Measurements from ENCODE around the gene SFTA2. TPM values are rescaled to one million over a fixed set of nuclear protein-coding genes. Genes with fewer than 3 reads are reported as not detected.

The SFTA2 gene
- not detected in 2 replicates for total RNA-seq (2014; rRNA removed)
- percentile 17 among the genes with signal in this experiment for Bru-seq, nascent RNA
- BruChase-seq, experiment 1, labeled RNA remaining after a 6-hour chase = percentile 5 among the genes with signal in this experiment
- BruChase-seq, experiment 2, labeled RNA remaining after a 2-hour chase = percentile 17 among the genes with signal in this experiment
- long read RNA-seq = 0 reads

DNA sequence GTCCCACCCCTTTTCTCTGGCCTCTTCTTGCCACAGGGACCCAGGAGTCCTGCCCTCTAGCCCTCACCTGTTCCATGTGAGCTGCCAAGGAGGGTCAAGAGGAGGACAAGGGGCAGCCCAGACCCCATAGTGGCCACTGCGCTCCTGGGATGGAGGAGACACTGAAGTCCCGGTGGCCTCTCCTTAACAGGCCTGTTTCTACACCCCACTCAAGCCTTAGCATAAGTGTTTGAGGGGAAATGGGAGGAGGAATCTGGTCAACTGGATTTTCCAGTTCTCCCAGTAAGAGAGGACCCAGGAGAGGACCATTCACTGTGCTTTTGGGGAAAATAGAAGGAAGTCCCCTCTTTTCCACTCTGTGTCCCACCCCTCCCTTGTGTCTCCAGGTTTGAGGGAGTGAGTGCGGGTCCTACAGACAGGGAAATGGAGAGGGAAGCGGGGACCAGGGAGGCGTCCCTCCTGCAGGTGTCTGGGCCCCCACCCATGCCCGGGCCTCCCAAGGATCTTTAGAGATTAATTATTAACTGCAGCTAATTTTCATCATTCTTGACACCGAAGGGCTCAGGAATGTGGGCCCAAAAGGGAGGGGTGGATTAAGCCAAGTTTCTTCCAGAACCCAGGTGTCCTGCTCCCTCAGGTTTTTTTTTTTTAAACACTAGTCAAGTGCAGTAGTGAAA is at the start of gene SFTA2:
Gene SFTA2, minus strand, starts transcription at position 202 of the 677 bp plus-strand sequence. Its CDS starts 74 bp downstream, at position 128.
- Histone ChIP-seq H2AFZ (ENCODE audit: low read length) (no peak within 1 kb of the TSS), H3K27ac (ENCODE audit: low read length) (no peak within 1 kb of the TSS), H3K9me3 (ENCODE audit: low read length) (no peaks in the 10 kb centered on the region), H3K9me2 (replicated peaks; ENCODE audit: low read length) (no peaks in the 10 kb centered on the region), H3K4me3 (ENCODE audit: low read length) (no peak within 1 kb of the TSS), H3K36me3 (ENCODE audit: low read depth, low read length) (peaks cover 13% of the 10 kb centered on the region; the same call in 1 of the 2 replicates), H3K9ac (ENCODE audit: low read length) (no peak within 1 kb of the TSS), H4K20me1 (ENCODE audit: low read length) (no peaks in the 10 kb centered on the region), H3K79me2 (ENCODE audit: low read length) (no peaks in the 10 kb centered on the region), H3K27me3 (ENCODE audit: low read length) (no peaks in the 10 kb centered on the region), H3F3A (ENCODE audit: low read length, unreplicated experiment) (no peaks in the 10 kb centered on the region), H3K4me1 (ENCODE audit: insufficient read depth, low read length) (peaks cover 7% of the 10 kb centered on the region), H3K4me2 (ENCODE audit: low read length) (no peak within 1 kb of the TSS)
- intact Hi-C loops (cut with micrococcal nuclease) = loop anchor here (10.0 kb wide), 1 partner anchor 53 kb away; the partner anchor contains the start of gene MUC21
- DNase-seq = no peak
- no TSS peak for BruUV-seq (replicated peaks)
- TF ChIP-seq, protein P1, sequence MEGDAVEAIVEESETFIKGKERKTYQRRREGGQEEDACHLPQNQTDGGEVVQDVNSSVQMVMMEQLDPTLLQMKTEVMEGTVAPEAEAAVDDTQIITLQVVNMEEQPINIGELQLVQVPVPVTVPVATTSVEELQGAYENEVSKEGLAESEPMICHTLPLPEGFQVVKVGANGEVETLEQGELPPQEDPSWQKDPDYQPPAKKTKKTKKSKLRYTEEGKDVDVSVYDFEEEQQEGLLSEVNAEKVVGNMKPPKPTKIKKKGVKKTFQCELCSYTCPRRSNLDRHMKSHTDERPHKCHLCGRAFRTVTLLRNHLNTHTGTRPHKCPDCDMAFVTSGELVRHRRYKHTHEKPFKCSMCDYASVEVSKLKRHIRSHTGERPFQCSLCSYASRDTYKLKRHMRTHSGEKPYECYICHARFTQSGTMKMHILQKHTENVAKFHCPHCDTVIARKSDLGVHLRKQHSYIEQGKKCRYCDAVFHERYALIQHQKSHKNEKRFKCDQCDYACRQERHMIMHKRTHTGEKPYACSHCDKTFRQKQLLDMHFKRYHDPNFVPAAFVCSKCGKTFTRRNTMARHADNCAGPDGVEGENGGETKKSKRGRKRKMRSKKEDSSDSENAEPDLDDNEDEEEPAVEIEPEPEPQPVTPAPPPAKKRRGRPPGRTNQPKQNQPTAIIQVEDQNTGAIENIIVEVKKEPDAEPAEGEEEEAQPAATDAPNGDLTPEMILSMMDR (conservative IDR thresholded peaks at IDR 0.05; ENCODE audit: low read depth, low read length) = no peak
- TF ChIP-seq EZH2 (IDR thresholded peaks at IDR 0.05; ENCODE audit: low read length, unreplicated experiment) (no peak), EZH2phosphoT487 (IDR thresholded peaks at IDR 0.05; ENCODE audit: borderline replicate concordance, low read length) (no peak)
- CTCF ChIA-PET = no interaction called here
- no peak for ATAC-seq
- POLR2A ChIA-PET (ENCODE audit: unreplicated experiment) = no interaction called here

GRCh38 chr6:30979690-30980089 is 47.7 kb upstream of the SFTA2 start:
- Histone ChIP-seq H3K4me2 (ENCODE audit: low read length) (no peak overlapping the region), H4K20me1 (ENCODE audit: low read length) (no peaks in the 10 kb centered on the region), H3K9ac (ENCODE audit: low read length) (no peak overlapping the region), H3K4me3 (ENCODE audit: low read length) (no peak overlapping the region), H3K4me1 (ENCODE audit: insufficient read depth, low read length) (peaks cover 8% of the 10 kb centered on the region; the same call in 1 of the 2 replicates), H3K9me3 (ENCODE audit: low read length) (no peaks in the 10 kb centered on the region), H3K27ac (ENCODE audit: low read length) (no peak overlapping the region), H2AFZ (ENCODE audit: low read length) (no peak overlapping the region), H3K9me2 (replicated peaks; ENCODE audit: low read length) (no peaks in the 10 kb centered on the region), H3F3A (ENCODE audit: low read length, unreplicated experiment) (no peaks in the 10 kb centered on the region), H3K36me3 (ENCODE audit: low read depth, low read length) (no peaks in the 10 kb centered on the region), H3K79me2 (ENCODE audit: low read length) (no peaks in the 10 kb centered on the region), H3K27me3 (ENCODE audit: low read length) (no peaks in the 10 kb centered on the region)
- TF ChIP-seq, protein P1 (conservative IDR thresholded peaks at IDR 0.05; ENCODE audit: low read depth, low read length) = no peak
- ATAC-seq = no peak
- ChIA-PET POLR2A (ENCODE audit: unreplicated experiment) (no interaction called here), CTCF (no interaction called here)
- no peak for DNase-seq
- intact Hi-C loops (cut with micrococcal nuclease) = loop anchor here (10.0 kb wide), 1 partner anchor 45 kb away; the partner anchor contains the start of gene SFTA2
- BruUV-seq (replicated peaks) = no TSS peak

DNA sequence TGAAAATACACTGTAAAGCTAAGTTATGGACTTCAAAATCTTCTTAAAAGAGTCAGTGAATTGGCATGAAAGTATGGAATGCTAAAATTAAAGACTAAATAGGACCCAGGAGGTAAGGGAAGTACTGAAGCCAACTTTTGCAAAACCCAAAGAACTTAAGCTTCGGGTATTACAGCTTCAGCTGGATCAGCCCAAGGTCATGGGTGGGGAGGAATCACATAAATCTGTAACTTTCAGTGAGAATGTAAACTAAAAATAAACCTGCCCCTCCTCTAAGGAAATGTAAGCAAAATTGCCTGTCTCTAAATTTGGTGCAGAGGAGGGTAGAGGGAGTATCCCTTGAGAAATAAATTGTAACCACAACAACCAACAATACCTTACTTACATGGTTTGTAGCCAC is 47.2 kb upstream of the SFTA2 start:
- ChIA-PET CTCF (no interaction called here), POLR2A (ENCODE audit: unreplicated experiment) (no interaction called here)
- H3K4me3 ChIP-seq (ENCODE audit: low read length) = no peak overlapping the region
- no TSS peak for BruUV-seq (replicated peaks)
- intact Hi-C loops (cut with micrococcal nuclease) = no loop called here
- H4K20me1 ChIP-seq (ENCODE audit: low read length) = no peaks in the 10 kb centered on the region
- H3K4me1 ChIP-seq (ENCODE audit: insufficient read depth, low read length) = peaks cover 13% of the 10 kb centered on the region; the same call in 1 of the 2 replicates
- ATAC-seq (no peak), DNase-seq (no peak)
- H3K4me2 ChIP-seq (ENCODE audit: low read length) = no peak overlapping the region
- H3F3A ChIP-seq (ENCODE audit: low read length, unreplicated experiment) = no peaks in the 10 kb centered on the region
- H2AFZ ChIP-seq (ENCODE audit: low read length) = no peak overlapping the region
- no peak overlapping the region for H3K27ac ChIP-seq (ENCODE audit: low read length)
- H3K27me3 ChIP-seq (ENCODE audit: low read length) = no peaks in the 10 kb centered on the region
- H3K36me3 ChIP-seq (ENCODE audit: low read depth, low read length) = no peaks in the 10 kb centered on the region
- no peaks in the 10 kb centered on the region for H3K9me3 ChIP-seq (ENCODE audit: low read length)
- H3K9ac ChIP-seq (ENCODE audit: low read length) = no peak overlapping the region
- no peaks in the 10 kb centered on the region for H3K79me2 ChIP-seq (ENCODE audit: low read length)
- H3K9me2 ChIP-seq (replicated peaks; ENCODE audit: low read length) = no peaks in the 10 kb centered on the region
- TF ChIP-seq EZH2phosphoT487 (IDR thresholded peaks at IDR 0.05; ENCODE audit: borderline replicate concordance, low read length) (no peak), EZH2 (IDR thresholded peaks at IDR 0.05; ENCODE audit: low read length, unreplicated experiment) (no peak)
- TF ChIP-seq, protein P1 (conservative IDR thresholded peaks at IDR 0.05; ENCODE audit: low read depth, low read length) = no peak

Data from PC-3 (cell line).